ENCODE data around the gene JCAD. TPM values are rescaled to one million over a fixed set of nuclear protein-coding genes. Genes with fewer than 3 reads are reported as not detected.

Gene JCAD
- total RNA-seq, 3 donors from 2014 or later (not counting 1 experiment from before 2014, with no cell fraction given): 0.07 to 0.43 TPM; not detected in 1

- Histone ChIP-seq H3K4me1 (ENCODE audit: control insufficient read depth, insufficient read depth, low read length) (no peaks in the 10 kb centered on the region), H3K27ac (ENCODE audit: low read length) (no peak overlapping the region), H3K27me3 (ENCODE audit: control insufficient read depth, insufficient read depth, low read length) (no peaks in the 10 kb centered on the region), H3K9me3 (ENCODE audit: control insufficient read depth, insufficient read depth, low read length) (no peaks in the 10 kb centered on the region), H3K4me3 (ENCODE audit: low read length) (no peak overlapping the region), H3K36me3 (ENCODE audit: control insufficient read depth, insufficient read depth, low read length) (no peaks in the 10 kb centered on the region)
- TF ChIP-seq CTCF (IDR thresholded peaks at IDR 0.05): no peak
- peaks cover 7 to 10% of the 10 kb centered on the region in 2 donors for H3K27me3 Mint-ChIP-seq (ENCODE audit: low read depth in 2 of 2)
- H3K4me1 Mint-ChIP-seq: no peaks in the 10 kb centered on the region
- H3K9me3 Mint-ChIP-seq: peaks cover 0 to 2% of the 10 kb centered on the region in 2 donors
- ATAC-seq (no peak), DNase-seq (no peak)
- intact Hi-C loops (cut with micrococcal nuclease): no loop called here
- 87% methylated on average over 6 of the region's 6 CpGs for WGBS (ENCODE audit: insufficient coverage)
- H3K27ac Mint-ChIP-seq: no peak overlapping the region
- H3K36me3 Mint-ChIP-seq: no peaks in the 10 kb centered on the region
- no peak overlapping the region for H3K4me3 Mint-ChIP-seq
Measured at GRCh38 chr10:29970012-29970396, 89.4 kb downstream of the JCAD start.

- no peak for TF ChIP-seq CTCF (IDR thresholded peaks at IDR 0.05)
- Mint-ChIP-seq H3K27me3 (ENCODE audit: low read depth in 2 of 2) (peaks cover 2 to 6% of the 10 kb centered on the region in 2 donors), H3K27ac (no peak overlapping the region), H3K4me1 (no peaks in the 10 kb centered on the region), H3K4me3 (no peak overlapping the region), H3K36me3 (no peaks in the 10 kb centered on the region), H3K9me3 (no peaks in the 10 kb centered on the region)
- no peak overlapping the region for H3K4me3 ChIP-seq (ENCODE audit: low read length)
- H3K4me1 ChIP-seq (ENCODE audit: control insufficient read depth, insufficient read depth, low read length): no peaks in the 10 kb centered on the region
- no peaks in the 10 kb centered on the region for H3K9me3 ChIP-seq (ENCODE audit: control insufficient read depth, insufficient read depth, low read length)
- H3K36me3 ChIP-seq (ENCODE audit: control insufficient read depth, insufficient read depth, low read length): no peaks in the 10 kb centered on the region
- H3K27ac ChIP-seq (ENCODE audit: low read length): no peak overlapping the region
- 90% methylated on average over 11 of the region's 12 CpGs for WGBS (ENCODE audit: insufficient coverage)
- no peaks in the 10 kb centered on the region for H3K27me3 ChIP-seq (ENCODE audit: control insufficient read depth, insufficient read depth, low read length)
- intact Hi-C loops (cut with micrococcal nuclease): no loop called here
- ATAC-seq (no peak), DNase-seq (no peak)
Measured at GRCh38 chr10:29969255-29970011, 90.0 kb downstream of the JCAD start.

GRCh38 chr10:29968585-29968984 lies 90.8 kb downstream of the JCAD start:
- intact Hi-C loops (cut with micrococcal nuclease): no loop called here
- peak in 1 of 3 donors; percentile 45 for ATAC-seq
- Histone ChIP-seq H3K4me1 (ENCODE audit: control insufficient read depth, insufficient read depth, low read length) (no peaks in the 10 kb centered on the region), H3K27me3 (ENCODE audit: control insufficient read depth, insufficient read depth, low read length) (no peaks in the 10 kb centered on the region), H3K4me3 (ENCODE audit: low read length) (no peak overlapping the region), H3K36me3 (ENCODE audit: control insufficient read depth, insufficient read depth, low read length) (no peaks in the 10 kb centered on the region), H3K27ac (ENCODE audit: low read length) (no peak overlapping the region), H3K9me3 (ENCODE audit: control insufficient read depth, insufficient read depth, low read length) (no peaks in the 10 kb centered on the region)
- Mint-ChIP-seq H3K4me3 (no peak overlapping the region), H3K27me3 (ENCODE audit: low read depth in 2 of 2) (peaks cover 0 to 6% of the 10 kb centered on the region in 2 donors), H3K9me3 (no peaks in the 10 kb centered on the region), H3K4me1 (no peaks in the 10 kb centered on the region), H3K27ac (no peak overlapping the region), H3K36me3 (no peaks in the 10 kb centered on the region)
- no peak for TF ChIP-seq CTCF (IDR thresholded peaks at IDR 0.05)
- WGBS (ENCODE audit: insufficient coverage): 90% methylated on average over 3 of the region's 3 CpGs
- DNase-seq: no peak

GRCh38 chr10:29966269-29966668 lies 93.1 kb downstream of the JCAD start:
- no peaks in the 10 kb centered on the region for H3K4me1 Mint-ChIP-seq
- Histone ChIP-seq H3K36me3 (ENCODE audit: control insufficient read depth, insufficient read depth, low read length) (no peaks in the 10 kb centered on the region), H3K27me3 (ENCODE audit: control insufficient read depth, insufficient read depth, low read length) (no peaks in the 10 kb centered on the region), H3K4me3 (ENCODE audit: low read length) (no peak overlapping the region), H3K4me1 (ENCODE audit: control insufficient read depth, insufficient read depth, low read length) (no peaks in the 10 kb centered on the region), H3K27ac (ENCODE audit: low read length) (no peak overlapping the region), H3K9me3 (ENCODE audit: control insufficient read depth, insufficient read depth, low read length) (no peaks in the 10 kb centered on the region)
- H3K4me3 Mint-ChIP-seq: no peak overlapping the region
- H3K9me3 Mint-ChIP-seq: no peaks in the 10 kb centered on the region
- 91% methylated on average over 3 of the region's 4 CpGs for WGBS (ENCODE audit: insufficient coverage)
- intact Hi-C loops (cut with micrococcal nuclease): no loop called here
- DNase-seq: no peak
- no peak for ATAC-seq
- no peaks in the 10 kb centered on the region for H3K36me3 Mint-ChIP-seq
- H3K27me3 Mint-ChIP-seq (ENCODE audit: low read depth in 2 of 2): peaks cover 0 to 2% of the 10 kb centered on the region in 2 donors
- H3K27ac Mint-ChIP-seq: no peak overlapping the region
- no peak for TF ChIP-seq CTCF (IDR thresholded peaks at IDR 0.05)
